ENCODE measurements around the gene PJA1. TPM values are rescaled to one million over a fixed set of nuclear protein-coding genes. Genes with fewer than 3 reads are reported as not detected.

PJA1 gene
- total and polyA plus RNA-seq, 12 donors = 4.7 to 49.6 (median 23.4) TPM

DNA sequence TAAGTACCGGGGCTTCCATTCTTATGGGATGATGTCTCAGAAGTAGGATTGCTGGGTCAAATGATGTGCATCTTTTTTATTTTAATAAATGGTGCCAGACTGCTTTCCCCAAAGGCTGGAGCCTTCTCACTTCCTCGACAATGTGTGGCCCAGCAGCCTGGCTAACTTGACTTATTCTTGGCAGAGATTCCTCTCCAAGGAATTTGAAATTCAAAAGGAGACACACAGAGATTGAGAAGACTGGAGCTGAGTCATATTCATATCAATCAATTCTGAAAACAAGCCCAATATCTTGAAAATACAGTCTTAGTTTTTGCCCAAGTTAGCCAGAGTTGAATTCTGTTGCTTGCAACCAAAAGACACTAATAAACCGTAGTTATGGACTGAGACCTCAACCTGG lies 10.8 kb upstream of the PJA1 start:
- Histone ChIP-seq H3K27ac (no peak overlapping the region), H3K4me1 (replicated peaks in 1 of 2) (no peaks in the 10 kb centered on the region), H3K4me3 (no peak overlapping the region), H3K36me3 (replicated peaks in 1 of 2) (no peaks in the 10 kb centered on the region), H3K27me3 (peaks cover 41% of the 10 kb centered on the region), H3K9me3 (replicated peaks in 1 of 3) (no peaks in the 10 kb centered on the region)
- WGBS, 4 donors = 73 to 88% (median 84%) methylated on average over 3 of the region's 3 CpGs
- no peak for DNase-seq
- intact Hi-C loops (cut with DNase I) = no loop called here
- no peak for TF ChIP-seq CTCF (IDR thresholded peaks at IDR 0.05)
- TF ChIP-seq POLR2A (IDR thresholded peaks at IDR 0.05) = no peak

- no peak for TF ChIP-seq POLR2A (IDR thresholded peaks at IDR 0.05)
- no peak for TF ChIP-seq CTCF (IDR thresholded peaks at IDR 0.05)
- Histone ChIP-seq H3K9me3 (replicated peaks in 1 of 3) (no peaks in the 10 kb centered on the region), H3K36me3 (replicated peaks in 1 of 2) (no peaks in the 10 kb centered on the region), H3K4me1 (replicated peaks in 1 of 2) (no peaks in the 10 kb centered on the region), H3K4me3 (no peak overlapping the region), H3K27me3 (peaks cover 38% of the 10 kb centered on the region), H3K27ac (no peak overlapping the region)
- no peak for DNase-seq
- 54 to 76% (median 57%) methylated on average over 19 to 20 of the region's 20 CpGs for WGBS, 4 donors
- intact Hi-C loops (cut with DNase I) = no loop called here
These were observed 8.7 kb upstream of the PJA1 start for GRCh38 chrX:69173906-69174305.

DNA sequence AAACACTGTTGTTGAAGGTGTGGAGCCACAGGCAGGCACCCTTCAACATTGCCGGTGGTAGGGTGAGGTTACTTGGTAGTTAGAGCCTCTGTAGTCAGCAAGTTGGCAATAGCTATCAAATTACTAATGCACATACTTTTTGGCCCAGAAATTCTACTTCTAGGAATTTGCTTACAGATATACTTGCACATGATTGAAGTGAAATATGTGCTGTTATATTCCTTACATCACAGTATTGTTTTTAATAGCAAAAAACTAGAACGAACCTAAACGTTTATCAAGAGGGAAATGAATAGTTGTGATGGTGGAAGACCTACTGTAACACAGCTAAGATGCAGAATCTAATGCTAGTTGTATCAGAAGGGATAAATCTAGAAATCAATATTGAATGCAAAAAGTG lies 7.7 kb upstream of the PJA1 start:
- H3K27me3 ChIP-seq = peaks cover 31% of the 10 kb centered on the region
- no peak for DNase-seq
- H3K9me3 ChIP-seq (replicated peaks in 1 of 3) = no peaks in the 10 kb centered on the region
- no peaks in the 10 kb centered on the region for H3K4me1 ChIP-seq (replicated peaks in 1 of 2)
- intact Hi-C loops (cut with DNase I) = no loop called here
- H3K36me3 ChIP-seq (replicated peaks in 1 of 2) = no peaks in the 10 kb centered on the region
- TF ChIP-seq POLR2A (IDR thresholded peaks at IDR 0.05) (no peak), CTCF (IDR thresholded peaks at IDR 0.05) (no peak)
- no peak overlapping the region for H3K4me3 ChIP-seq
- H3K27ac ChIP-seq = no peak overlapping the region
- WGBS, 4 donors = 65 to 88% (median 70%) methylated on average over 3 of the region's 3 CpGs

DNA sequence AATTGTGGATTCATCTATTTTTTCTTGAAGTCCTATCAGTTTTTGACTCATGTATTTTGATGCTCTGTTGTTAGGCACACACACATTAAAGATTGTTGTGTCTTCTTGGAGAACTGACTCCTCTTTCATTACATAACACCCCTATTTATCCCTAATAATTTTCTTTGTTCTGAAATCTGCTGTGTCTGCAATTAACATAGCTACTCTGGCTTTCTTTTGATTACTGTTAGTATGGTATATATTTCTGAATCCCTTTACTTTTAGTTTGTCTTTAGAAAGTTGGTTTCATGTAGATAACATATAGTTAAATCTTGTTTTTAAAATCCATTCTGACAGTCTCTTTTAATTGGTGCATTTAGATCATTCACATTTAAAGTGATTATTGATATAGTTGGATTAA lies 5.1 kb upstream of the PJA1 start:
- no peak overlapping the region for H3K4me3 ChIP-seq
- peaks cover 24% of the 10 kb centered on the region for H3K27me3 ChIP-seq
- H3K27ac ChIP-seq = no peak overlapping the region
- TF ChIP-seq POLR2A (IDR thresholded peaks at IDR 0.05) (no peak), CTCF (IDR thresholded peaks at IDR 0.05) (no peak)
- H3K4me1 ChIP-seq (replicated peaks in 1 of 2) = no peaks in the 10 kb centered on the region
- no peaks in the 10 kb centered on the region for H3K36me3 ChIP-seq (replicated peaks in 1 of 2)
- no peaks in the 10 kb centered on the region for H3K9me3 ChIP-seq (replicated peaks in 1 of 3)
- no peak for DNase-seq
- intact Hi-C loops (cut with DNase I) = no loop called here
